H9 (cell line): Measurements from ENCODE around the gene LRRC63. TPM values are rescaled to one million over a fixed set of nuclear protein-coding genes. Genes with fewer than 3 reads are reported as not detected.

Experiments used
- DNase-seq: peaks from one replicate; pipeline ENCODE4 v3.0.0-alpha.2; 2017
- H2AFZ ChIP-seq: one replicate; pipeline ENCODE4 v1.6.1; 2013; ENCODE audit warnings: mild to moderate bottlenecking, low read length, control low read depth, moderate library complexity
- H2AK5ac ChIP-seq: 2 replicates; pipeline ENCODE4 v1.6.1; 2013; ENCODE audit warnings: low read length, control low read depth, mixed read lengths; ENCODE audit not compliant: insufficient read length
- H2BK120ac ChIP-seq: one replicate; pipeline ENCODE4 v1.6.1; 2013; ENCODE audit warnings: low read depth, mild to moderate bottlenecking, low read length, control low read depth, inconsistent platforms; ENCODE audit not compliant: poor library complexity, severe bottlenecking
- H2BK12ac ChIP-seq: 2 replicates; pipeline ENCODE4 v1.6.1; 2013; ENCODE audit warnings: low read length, control low read depth, mixed read lengths, low read depth; ENCODE audit not compliant: insufficient read length
- H2BK15ac ChIP-seq: 2 replicates; pipeline ENCODE4 v1.6.1; 2013; ENCODE audit warnings: low read depth, low read length, control low read depth
- H2BK20ac ChIP-seq: one replicate; pipeline ENCODE4 v1.6.1; 2013; ENCODE audit warnings: low read depth, mild to moderate bottlenecking, low read length, control low read depth, inconsistent platforms; ENCODE audit not compliant: poor library complexity, severe bottlenecking
- H2BK5ac ChIP-seq: 2 replicates; pipeline ENCODE4 v1.6.1; 2013; ENCODE audit warnings: low read length, control low read depth, mixed read lengths; ENCODE audit not compliant: insufficient read length
- H3K14ac ChIP-seq: 2 replicates; pipeline ENCODE4 v1.6.1; 2013; ENCODE audit warnings: low read length, control low read depth; ENCODE audit not compliant: insufficient read depth
- H3K18ac ChIP-seq: 2 replicates; pipeline ENCODE4 v1.6.1; 2013; ENCODE audit warnings: low read depth, mild to moderate bottlenecking, mixed read lengths, low read length, control low read depth; ENCODE audit not compliant: insufficient read length
- H3K23ac ChIP-seq: 2 replicates; pipeline ENCODE4 v1.6.1; 2013; ENCODE audit warnings: low read length, control low read depth, mixed read lengths, low read depth; ENCODE audit not compliant: insufficient read length
- H3K23me2 ChIP-seq: 2 replicates; pipeline ENCODE4 v1.6.1; 2013; ENCODE audit warnings: low read depth, mild to moderate bottlenecking, mixed read lengths, low read length, control low read depth; ENCODE audit not compliant: insufficient read length, poor library complexity, severe bottlenecking
- H3K27ac ChIP-seq: 2 replicates; pipeline ENCODE4 v1.5.1; 2013; ENCODE audit warnings: low read length, control low read depth, mixed read lengths, low read depth; ENCODE audit not compliant: insufficient read length
- H3K27me3 ChIP-seq: 2 replicates; pipeline ENCODE4 v1.6.1; 2013; ENCODE audit warnings: low read length, control low read depth, inconsistent platforms; ENCODE audit not compliant: insufficient read depth
- H3K4ac ChIP-seq: 2 replicates; pipeline ENCODE4 v1.6.1; 2013; ENCODE audit warnings: low read depth, mild to moderate bottlenecking, control low read depth, inconsistent platforms, low read length, moderate library complexity
- H3K4me1 ChIP-seq: 2 replicates; pipeline ENCODE4 v1.6.1; 2013; ENCODE audit warnings: low read length, control low read depth, inconsistent platforms; ENCODE audit not compliant: insufficient read depth
- H3K4me2 ChIP-seq: 2 replicates; pipeline ENCODE4 v1.6.1; 2013; ENCODE audit warnings: low read length, control low read depth, mixed read lengths; ENCODE audit not compliant: insufficient read length, insufficient read depth
- H3K56ac ChIP-seq: 2 replicates; pipeline ENCODE4 v1.6.1; 2013; ENCODE audit warnings: low read depth, mild to moderate bottlenecking, mixed read lengths, low read length, control low read depth; ENCODE audit not compliant: insufficient read length
- H3K79me1 ChIP-seq: 2 replicates; pipeline ENCODE4 v1.6.1; 2013; ENCODE audit warnings: low read depth, mild to moderate bottlenecking, moderate library complexity, low read length, control low read depth, inconsistent platforms; ENCODE audit not compliant: insufficient read depth, poor library complexity, severe bottlenecking
- H3K79me2 ChIP-seq: 2 replicates; pipeline ENCODE4 v1.6.1; 2013; ENCODE audit warnings: low read length, control low read depth, inconsistent platforms; ENCODE audit not compliant: insufficient read depth
- H3K9ac ChIP-seq: 2 replicates; pipeline ENCODE4 v1.6.1; 2013; ENCODE audit warnings: low read length, control low read depth, mixed read lengths; ENCODE audit not compliant: insufficient read length; ENCODE audit errors: extremely low read depth
- H3K9me3 ChIP-seq: one replicate; pipeline ENCODE4 v1.6.1; 2013; ENCODE audit warnings: low read depth, low read length, inconsistent platforms; ENCODE audit not compliant: control insufficient read depth
- H3T11ph ChIP-seq: one replicate; pipeline ENCODE4 v1.6.1; 2013; ENCODE audit warnings: mild to moderate bottlenecking, low read length, control low read depth, inconsistent platforms
- H4K20me1 ChIP-seq: one replicate; pipeline ENCODE4 v1.6.1; 2013; ENCODE audit not compliant: control insufficient read depth, insufficient read length, insufficient read depth
- H4K5ac ChIP-seq: 2 replicates; pipeline ENCODE4 v1.6.1; 2013; ENCODE audit warnings: low read depth, mild to moderate bottlenecking, mixed read lengths, low read length, control low read depth; ENCODE audit not compliant: insufficient read length
- H4K8ac ChIP-seq: replicated peaks from 2 replicates; pipeline ENCODE4 v1.6.1; 2013; ENCODE audit warnings: low read length, control low read depth, mixed read lengths, low read depth; ENCODE audit not compliant: insufficient read length
- H4K91ac ChIP-seq: 2 replicates; pipeline ENCODE4 v1.6.1; 2013; ENCODE audit warnings: low read depth, mild to moderate bottlenecking, moderate library complexity, mixed read lengths, low read length, control low read depth; ENCODE audit not compliant: insufficient read length
- H3K27ac Mint-ChIP-seq, 3 experiments: 2 replicates in 2 of 3; 3 replicates in 1 of 3; pipeline ENCODE4 v1.8.0; 2020 to 2021; ENCODE audit warnings: mixed read lengths in 3 of 3, mild to moderate bottlenecking in 1 of 3, moderate library complexity in 1 of 3
- H3K27me3 Mint-ChIP-seq: 2 replicates; pipeline ENCODE4 v1.8.0; 2021; ENCODE audit warnings: low read depth, mild to moderate bottlenecking, moderate library complexity, mixed read lengths
- H3K36me3 Mint-ChIP-seq, 3 experiments: 2 replicates in 2 of 3; 3 replicates in 1 of 3; pipeline ENCODE4 v1.8.0; 2020 to 2021; ENCODE audit warnings: low read depth in 3 of 3, mixed read lengths in 3 of 3; ENCODE audit not compliant: insufficient read depth in 1 of 3
- H3K4me1 Mint-ChIP-seq, 2 experiments: 2 replicates each; pipeline ENCODE4 v1.8.0; 2020; ENCODE audit warnings: mixed read lengths in 2 of 2
- H3K4me3 Mint-ChIP-seq, 2 experiments: 2 replicates in 1 of 2; 3 replicates in 1 of 2; pipeline ENCODE4 v1.8.0; 2020 to 2021; ENCODE audit warnings: mild to moderate bottlenecking in 2 of 2, mixed read lengths in 2 of 2, moderate library complexity in 1 of 2
- H3K9me3 Mint-ChIP-seq, 2 experiments: 2 replicates in 1 of 2; 3 replicates in 1 of 2; pipeline ENCODE4 v1.8.0; 2020; ENCODE audit warnings: mild to moderate bottlenecking in 2 of 2, mixed read lengths in 2 of 2, moderate library complexity in 1 of 2
- CTCF ChIP-seq: fragments of 200-600 bp; sonication (generic); conservative IDR thresholded peaks from 3 replicates; pipeline ENCODE4 v1.8.0; 2021; ENCODE audit warnings: antibody characterized with exemption, mild to moderate bottlenecking
- WGBS: extraction: QIAGEN DNeasy Blood & Tissue Kit; methylation state at CpG from one replicate; pipeline ENCODE4 v1.1.7; 2013; ENCODE audit warnings: missing lambda C conversion rate, low lambda C conversion rate, mixed read lengths; ENCODE audit not compliant: insufficient read length; ENCODE audit errors: extremely low coverage; 5-methylcytosine and 5-hydroxymethylcytosine counted together
- total RNA-seq: library from RNA; stranded (reverse); gene quantifications from 2 replicates; pipeline ENCODE4 v1.2.1, GENCODE V29; 2021

Gene LRRC63
- total RNA-seq, 1 experiment from 2014 or later: not detected

- Histone ChIP-seq H2BK120ac (no peak overlapping the region), H3T11ph (no peak overlapping the region), H3K79me2 (no peaks in the 10 kb centered on the region), H3K27me3 (no peaks in the 10 kb centered on the region), H3K4me2 (no peak overlapping the region), H2AK5ac (no peak overlapping the region), H2BK5ac (no peak overlapping the region), H3K27ac (no peak overlapping the region), H2BK15ac (no peak overlapping the region), H4K5ac (no peak overlapping the region), H2BK20ac (no peak overlapping the region), H3K9me3 (no peaks in the 10 kb centered on the region), H3K4me1 (no peaks in the 10 kb centered on the region), H4K20me1 (no peaks in the 10 kb centered on the region), H4K91ac (no peak overlapping the region), H2AFZ (no peak overlapping the region), H3K23ac (no peak overlapping the region), H3K4ac (no peak overlapping the region), H3K56ac (no peak overlapping the region), H3K9ac (no peak overlapping the region), H2BK12ac (no peak overlapping the region), H3K14ac (no peak overlapping the region), H3K79me1 (no peaks in the 10 kb centered on the region), H4K8ac (no peak overlapping the region), H3K18ac (no peak overlapping the region), H3K23me2 (no peaks in the 10 kb centered on the region)
- Mint-ChIP-seq H3K9me3 (peaks cover 4 to 5% of the 10 kb centered on the region in 2 experiments; a peak in 3 of 5 replicates), H3K4me3 (no peak overlapping the region), H3K27ac (no peak overlapping the region), H3K27me3 (peaks cover 23% of the 10 kb centered on the region), H3K4me1 (peaks cover 12 to 16% of the 10 kb centered on the region in 2 experiments), H3K36me3 (peaks cover 0 to 3% (median 0%) of the 10 kb centered on the region in 3 experiments; a peak in 1 of 7 replicates)
- DNase-seq: no peak
- WGBS: no CpG with 5 or more reads among the region's 3 CpGs
- no peak for TF ChIP-seq CTCF
Observed at GRCh38 chr13:46166947-46167610, 44.6 kb upstream of the LRRC63 start.
